Retinal pigment epithelial cell (primary cell): ENCODE data around the gene THRB.

Experiments used
- DNase-seq: peaks from one replicate; pipeline ENCODE4 v3.0.0-alpha.2; 2010; ENCODE audit warnings: low read depth
- H3K4me3 ChIP-seq: 2 replicates; pipeline ENCODE4 v1.5.1; 2011; ENCODE audit warnings: mild to moderate bottlenecking, low read length, control low read depth, moderate library complexity
- CTCF ChIP-seq: conservative IDR thresholded peaks from 2 replicates; pipeline ENCODE4 v1.5.1; 2011; ENCODE audit warnings: low read depth, low read length, control low read depth, inconsistent platforms

THRB gene

GRCh38 chr3:24364359-24364758, 130.3 kb downstream of the THRB start:
- no peak for TF ChIP-seq CTCF
- no peak overlapping the region for H3K4me3 ChIP-seq

GRCh38 chr3:24363242-24363641, 131.4 kb downstream of the THRB start:
- TF ChIP-seq CTCF = no peak
- no peak overlapping the region for H3K4me3 ChIP-seq
- DNase-seq = peak; percentile 46

More at GRCh38 chr3:24364359-24364758, 130.3 kb downstream of the THRB start:
- DNase-seq = no peak

- no peak for TF ChIP-seq CTCF
- no peak overlapping the region for H3K4me3 ChIP-seq
- DNase-seq = no peak
These were observed 133.0 kb downstream of the THRB start for GRCh38 chr3:24361623-24362022.

- no peak for DNase-seq
- no peak for TF ChIP-seq CTCF
These were observed 133.7 kb downstream of the THRB start for GRCh38 chr3:24360957-24361356.

GRCh38 chr3:24359645-24360462, 134.8 kb downstream of the THRB start:
- peak; percentile 57 for TF ChIP-seq CTCF
- no peak for DNase-seq
- no peak overlapping the region for H3K4me3 ChIP-seq

More at GRCh38 chr3:24360957-24361356, 133.7 kb downstream of the THRB start:
- H3K4me3 ChIP-seq = no peak overlapping the region

- DNase-seq = no peak
- no peak for TF ChIP-seq CTCF
These were observed 135.5 kb downstream of the THRB start for GRCh38 chr3:24359102-24359501.

GRCh38 chr3:24357635-24358034, 137.0 kb downstream of the THRB start:
- no peak overlapping the region for H3K4me3 ChIP-seq
- DNase-seq = no peak
- TF ChIP-seq CTCF = no peak

More at GRCh38 chr3:24359102-24359501, 135.5 kb downstream of the THRB start:
- no peak overlapping the region for H3K4me3 ChIP-seq
